SKM-1 treated with dmso at 0.1 percent for 144 hours (cell line): ENCODE results near the gene ADAM12.

ENCODE experiments used
- DNase-seq: peaks from one replicate; lab custom pipeline; 2025; ENCODE audit not compliant: unreplicated experiment; lab: John Stamatoyannopoulos, UW

Gene ADAM12

DNA sequence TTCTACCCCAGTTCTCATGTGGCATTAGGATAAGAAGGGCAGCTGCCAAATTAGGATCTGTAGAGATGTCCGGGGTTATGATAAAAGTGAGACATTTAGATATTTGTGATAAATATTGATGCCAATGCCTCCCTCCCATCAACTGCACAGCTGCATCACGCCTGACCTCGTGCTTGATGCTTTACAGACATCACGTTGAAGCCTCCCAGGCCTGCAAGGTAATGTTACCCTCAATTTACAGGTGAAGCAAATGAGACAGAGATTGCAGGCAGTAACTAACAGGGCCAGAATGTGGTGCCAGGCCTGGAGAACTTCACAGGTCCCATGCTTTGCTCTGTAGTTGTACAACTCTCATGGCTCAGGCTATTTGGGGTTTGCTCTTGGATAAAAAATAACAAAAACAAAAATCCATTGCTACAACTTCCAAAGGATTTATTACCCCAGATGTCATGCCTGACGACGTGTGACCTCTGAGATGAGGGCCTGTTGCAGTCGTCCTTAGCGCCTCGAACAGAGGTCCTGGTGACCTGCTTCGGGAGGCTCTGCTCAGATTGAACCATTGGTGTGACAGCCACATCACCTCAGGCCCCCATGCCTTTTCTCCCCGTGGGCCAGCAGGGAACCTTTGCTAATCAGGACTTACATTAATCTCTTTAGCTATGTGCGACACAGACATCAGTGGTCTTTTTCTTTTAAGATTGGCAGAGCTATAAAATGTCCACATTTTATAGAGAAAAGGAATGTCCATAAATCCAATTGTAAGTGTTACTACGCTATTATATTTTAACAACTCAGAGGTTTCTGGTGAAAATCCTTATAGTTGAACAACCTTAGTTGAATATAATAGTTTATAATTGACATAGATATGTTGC is 169.3 kb downstream of the ADAM12 start:
- DNase-seq: no peak

- no peak for DNase-seq
Observed at GRCh38 chr10:126218174-126218573, 170.1 kb downstream of the ADAM12 start.

- no peak for DNase-seq
Observed at GRCh38 chr10:126216632-126216961, 171.7 kb downstream of the ADAM12 start.

GRCh38 chr10:126215746-126216631 is 172.3 kb downstream of the ADAM12 start:
- no peak for DNase-seq

DNA sequence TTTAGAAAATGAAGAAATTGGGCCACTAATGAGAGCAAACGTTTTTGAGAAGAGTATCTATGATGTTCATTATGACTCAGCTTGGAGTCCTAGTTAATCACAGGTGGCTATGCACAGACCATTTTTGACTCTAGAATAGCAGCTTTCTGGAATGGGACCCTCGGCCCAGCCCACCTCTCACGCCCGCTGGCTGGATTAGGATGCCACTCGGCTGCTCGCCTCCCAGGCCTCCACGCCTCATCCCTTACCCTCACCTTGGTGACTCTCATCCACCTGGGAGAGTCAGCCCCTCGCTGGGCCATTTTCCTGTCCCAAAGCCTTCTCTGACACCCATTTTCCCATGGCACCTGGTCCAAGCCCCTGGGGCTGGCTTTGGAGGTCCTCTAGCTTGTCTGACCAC is 173.6 kb downstream of the ADAM12 start:
- DNase-seq: no peak

- no peak for DNase-seq
Observed at GRCh38 chr10:126214021-126214420, 174.3 kb downstream of the ADAM12 start.

GRCh38 chr10:126212738-126213137 is 175.5 kb downstream of the ADAM12 start:
- no peak for DNase-seq

- DNase-seq: no peak
Observed at GRCh38 chr10:126210051-126210651, 178.1 kb downstream of the ADAM12 start.

DNA sequence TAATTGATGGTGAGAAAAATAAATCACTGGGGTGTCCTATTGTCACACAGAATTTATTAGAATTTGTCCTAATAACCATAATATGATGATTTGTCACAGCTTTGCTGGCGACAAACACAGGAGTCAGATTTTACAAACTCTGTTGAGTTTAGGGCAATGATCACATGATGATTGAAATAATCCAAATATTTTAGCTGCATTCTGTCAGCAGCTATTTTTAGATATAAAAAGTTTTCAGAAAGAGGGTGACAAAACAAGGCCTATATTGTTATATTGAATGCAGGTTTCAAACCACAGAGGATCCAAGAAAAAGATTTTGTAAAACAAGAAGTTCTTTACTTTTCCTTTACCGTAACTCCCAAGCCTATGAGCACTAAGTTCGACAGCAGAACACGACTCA is 178.8 kb downstream of the ADAM12 start:
- no peak for DNase-seq

DNA sequence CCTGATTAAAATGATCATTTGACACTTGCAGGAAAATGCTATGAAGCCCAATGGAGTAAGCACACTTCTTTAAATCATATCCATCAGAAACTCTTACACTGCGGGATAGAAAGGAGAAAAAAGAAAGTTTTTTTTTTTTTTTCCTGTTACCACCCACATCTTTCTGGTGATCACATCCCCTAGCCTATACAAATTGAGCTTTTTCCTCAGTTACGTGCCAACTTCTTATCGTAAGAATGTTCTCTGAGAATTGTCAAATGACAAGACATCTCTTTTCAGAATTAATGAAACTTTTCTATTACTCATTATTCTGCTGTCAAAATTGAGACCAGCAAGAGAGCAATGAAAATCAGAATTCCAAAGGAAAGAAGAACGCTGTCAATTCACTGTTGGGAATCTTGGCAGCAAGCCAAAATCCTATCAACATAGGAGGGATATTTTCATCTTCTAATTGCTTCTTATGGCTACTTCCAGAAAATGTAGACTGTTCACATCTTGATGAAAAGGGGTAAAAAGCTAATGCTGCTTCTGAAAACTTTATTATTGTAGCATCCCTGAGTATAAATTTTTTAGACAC is 179.5 kb downstream of the ADAM12 start:
- no peak for DNase-seq

GRCh38 chr10:126207851-126208250 is 180.4 kb downstream of the ADAM12 start:
- DNase-seq: no peak

GRCh38 chr10:126207313-126207771 is 180.9 kb downstream of the ADAM12 start:
- DNase-seq: no peak

- no peak for DNase-seq
Observed at GRCh38 chr10:126205486-126206205, 182.6 kb downstream of the ADAM12 start.

GRCh38 chr10:126204320-126204719 is 184.0 kb downstream of the ADAM12 start:
- DNase-seq: no peak

- DNase-seq: no peak
Observed at GRCh38 chr10:126203746-126204145, 184.5 kb downstream of the ADAM12 start.

- no peak for DNase-seq
Observed at GRCh38 chr10:126201603-126202002, 186.7 kb downstream of the ADAM12 start.

- DNase-seq: no peak
Observed at GRCh38 chr10:126199221-126199998, 188.9 kb downstream of the ADAM12 start.

- DNase-seq: no peak
Observed at GRCh38 chr10:126198681-126199080, 189.6 kb downstream of the ADAM12 start.

DNA sequence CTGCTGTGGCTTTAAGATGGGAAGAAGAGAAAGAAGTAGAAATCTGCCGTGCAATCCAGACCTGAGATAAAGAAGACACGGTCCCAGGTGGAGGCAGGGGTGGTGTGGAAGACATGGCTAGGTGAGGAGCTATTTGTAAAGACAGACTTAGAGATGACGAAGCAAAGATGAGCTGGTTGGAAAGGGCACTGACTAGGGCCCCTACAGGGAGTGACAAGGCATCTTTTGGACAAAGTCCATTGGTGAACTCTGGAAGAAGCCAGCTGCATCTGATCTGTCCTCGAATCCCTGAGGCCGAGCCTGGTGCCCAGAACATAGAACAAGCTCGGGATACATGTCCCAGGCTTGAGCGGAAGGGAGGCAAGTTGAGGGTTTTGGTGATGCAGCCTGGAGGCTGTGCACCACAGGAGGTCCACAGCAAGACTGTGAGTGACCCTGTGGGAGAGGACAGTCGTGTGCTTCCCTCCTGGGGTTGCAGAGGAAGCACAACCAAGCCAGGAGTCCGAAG is 191.2 kb downstream of the ADAM12 start:
- no peak for DNase-seq

- no peak for DNase-seq
Observed at GRCh38 chr10:126196281-126196680, 192.0 kb downstream of the ADAM12 start.
